Subcutaneous abdominal adipose tissue (tissue), 5 donors: ENCODE results near the gene TATDN2.

Experiments
- H3K27ac ChIP-seq: one replicate; pipeline ENCODE4 v1.7.0; 2013; ENCODE audit warnings: low read depth, mild to moderate bottlenecking, inconsistent platforms, low read length, moderate library complexity
- H3K27me3 ChIP-seq, 5 donors: one replicate each; pipeline ENCODE4 v1.7.0; 2013; ENCODE audit warnings: low read length in 5 of 5, inconsistent platforms in 1 of 5; ENCODE audit not compliant: control insufficient read depth in 5 of 5, insufficient read depth in 4 of 5
- H3K36me3 ChIP-seq, 5 donors: one replicate each; pipeline ENCODE4 v1.7.0; 2013; ENCODE audit warnings: low read length in 5 of 5; ENCODE audit not compliant: control insufficient read depth in 5 of 5, insufficient read depth in 5 of 5
- H3K4me1 ChIP-seq, 5 donors: one replicate each; pipeline ENCODE4 v1.7.0; 2013; ENCODE audit warnings: low read length in 5 of 5, mild to moderate bottlenecking in 3 of 5, moderate library complexity in 1 of 5; ENCODE audit not compliant: control insufficient read depth in 5 of 5, insufficient read depth in 5 of 5
- H3K4me3 ChIP-seq, 5 donors: one replicate each; pipeline ENCODE4 v1.7.0; 2013; ENCODE audit warnings: low read length in 5 of 5, low read depth in 1 of 5
- H3K9ac ChIP-seq, 5 donors: one replicate each; pipeline ENCODE4 v1.7.0; 2013; ENCODE audit warnings: low read length in 5 of 5, mild to moderate bottlenecking in 4 of 5, moderate library complexity in 3 of 5
- H3K9me3 ChIP-seq, 5 donors: one replicate each; pipeline ENCODE4 v1.7.0; 2013; ENCODE audit warnings: low read length in 5 of 5; ENCODE audit not compliant: control insufficient read depth in 5 of 5
- donor health status: healthy.
- donor health status: healthy.
- donor health status: healthy.
- donor health status: healthy.
- donor health status: healthy.

Gene TATDN2

DNA sequence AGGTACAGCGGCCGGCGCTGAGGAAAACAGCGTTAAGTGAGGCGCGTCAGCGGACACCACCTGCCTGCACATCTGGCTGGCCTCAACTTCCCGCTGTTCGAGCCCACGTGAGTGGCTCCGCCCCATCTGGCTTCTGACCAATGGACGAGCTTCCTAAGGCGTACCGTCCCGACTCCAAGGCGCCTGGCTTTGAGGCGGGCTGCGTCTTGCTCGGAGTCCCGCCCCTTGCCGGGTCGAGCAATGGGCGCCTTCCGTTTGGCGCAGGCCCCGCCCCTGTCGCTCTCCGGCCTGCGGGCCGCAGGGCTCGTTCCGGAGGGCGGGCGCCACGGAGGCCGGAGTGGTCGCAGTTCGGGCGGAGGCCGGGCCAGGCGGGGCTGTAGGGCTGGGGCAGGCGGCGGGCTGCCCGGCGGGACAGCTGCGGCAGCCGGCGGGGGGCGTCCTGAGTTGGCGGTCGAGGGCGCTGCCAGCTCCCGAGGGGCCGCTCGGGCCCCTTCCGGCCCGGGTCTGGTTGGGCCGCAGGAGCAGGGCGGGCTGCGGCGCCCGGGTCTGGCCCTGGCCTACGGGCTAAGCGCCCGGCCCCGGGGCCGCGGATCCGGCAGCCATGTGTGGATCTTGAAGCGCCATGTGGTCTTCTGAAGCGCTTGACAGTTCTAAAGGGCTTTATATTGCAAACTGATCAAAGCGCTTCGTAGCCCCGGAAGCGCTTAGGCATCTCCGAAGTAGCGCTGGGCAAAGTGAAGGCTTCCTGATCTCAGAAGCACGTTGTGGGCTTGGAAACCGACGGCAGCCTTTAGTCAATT lies at the start of gene TATDN2:
TSS of gene TATDN2 (plus strand) at position 276 of the 800 bp plus-strand sequence. CDS start 742 bp downstream, outside the sequence.
- peaks cover 4 to 15% (median 7%) of the 10 kb centered on the region in 5 donors for H3K36me3 ChIP-seq
- H3K4me3 ChIP-seq, result peak within 1 kb of the TSS; percentile 80 to 94 (median 88)
- H3K9ac ChIP-seq, result peak within 1 kb of the TSS; percentile 74 to 96 (median 93)
- peaks cover 10 to 35% (median 34%) of the 10 kb centered on the region in 5 donors for H3K4me1 ChIP-seq
- H3K27me3 ChIP-seq, result no peaks in the 10 kb centered on the region
- peak within 1 kb of the TSS; percentile 72 for H3K27ac ChIP-seq
- H3K9me3 ChIP-seq, result peaks cover 0 to 12% (median 10%) of the 10 kb centered on the region in 5 donors

DNA sequence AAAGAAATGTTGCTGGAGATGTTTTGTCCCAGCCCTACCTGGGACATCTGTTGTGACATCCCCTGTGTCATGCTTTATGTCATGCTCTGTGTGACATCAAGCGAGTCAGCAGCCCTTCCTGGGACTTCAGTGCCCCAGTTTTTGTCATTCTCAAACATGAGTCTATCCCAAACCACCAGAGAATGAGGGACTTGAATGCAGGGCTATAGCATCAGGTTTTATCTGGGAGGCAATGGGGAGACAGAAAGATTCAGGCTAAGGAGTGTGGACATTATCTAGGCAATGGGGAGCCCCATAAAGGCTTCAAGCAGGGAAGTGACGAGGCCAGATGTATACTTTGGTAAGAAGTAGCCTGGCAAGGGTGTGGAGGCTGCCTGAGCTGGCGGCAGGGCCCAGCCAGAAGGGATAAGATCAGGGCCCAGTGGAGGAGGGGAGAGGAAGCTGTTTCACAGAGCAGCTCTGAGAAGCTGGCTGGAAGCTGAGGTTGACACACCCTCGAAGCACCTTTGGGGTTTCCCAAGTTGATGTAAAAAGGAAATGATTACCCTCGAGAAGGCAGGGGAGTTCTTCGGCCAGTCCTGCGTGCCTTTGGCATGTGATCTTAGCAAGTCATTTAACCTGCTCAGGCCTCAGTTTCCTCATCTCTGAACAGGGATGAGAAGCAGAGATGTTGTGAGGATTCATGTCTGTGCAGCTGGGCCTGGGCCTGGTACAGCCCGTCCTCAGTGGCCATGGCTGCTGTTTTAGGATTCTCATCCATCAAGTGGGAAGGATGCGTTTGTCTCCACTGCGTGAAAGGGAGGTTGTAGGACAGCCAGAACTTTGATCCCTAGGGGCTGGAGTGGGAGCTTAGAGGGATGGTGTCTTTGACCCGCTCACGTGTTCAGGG lies 49.3 kb upstream of the TATDN2 start:
- Histone ChIP-seq H3K4me1 (peaks cover 15 to 51% (median 40%) of the 10 kb centered on the region in 5 donors), H3K36me3 (peaks cover 0 to 15% (median 13%) of the 10 kb centered on the region in 5 donors), H3K4me3 (no peak overlapping the region), H3K27me3 (no peaks in the 10 kb centered on the region), H3K9me3 (no peaks in the 10 kb centered on the region), H3K9ac (peak overlapping the region in 3 of 5 donors; percentile 9 to 48 (median 14)), H3K27ac (peak overlapping the region; percentile 51)

- no peaks in the 10 kb centered on the region for H3K27me3 ChIP-seq
- H3K36me3 ChIP-seq, result peaks cover 0 to 20% (median 13%) of the 10 kb centered on the region in 5 donors
- peak overlapping the region in 3 of 5 donors; percentile 30 to 68 (median 66) for H3K9ac ChIP-seq
- H3K27ac ChIP-seq, result peak overlapping the region; percentile 99
- H3K4me3 ChIP-seq, result no peak overlapping the region
- no peaks in the 10 kb centered on the region for H3K9me3 ChIP-seq
- peaks cover 7 to 37% (median 23%) of the 10 kb centered on the region in 5 donors for H3K4me1 ChIP-seq
Observed at GRCh38 chr3:10204921-10205320, 43.3 kb upstream of the TATDN2 start.

- Histone ChIP-seq H3K27ac (peak overlapping the region; percentile 99), H3K4me1 (peaks cover 7 to 37% (median 23%) of the 10 kb centered on the region in 5 donors), H3K9ac (peak overlapping the region in 4 of 5 donors; percentile 3 to 68 (median 52)), H3K9me3 (no peaks in the 10 kb centered on the region), H3K4me3 (peak overlapping the region in 1 of 5 donors; percentile 26), H3K36me3 (peaks cover 0 to 17% (median 13%) of the 10 kb centered on the region in 5 donors), H3K27me3 (no peaks in the 10 kb centered on the region)
Observed at GRCh38 chr3:10205451-10206165, 42.7 kb upstream of the TATDN2 start.

- Histone ChIP-seq H3K9me3 (no peaks in the 10 kb centered on the region), H3K4me1 (peaks cover 7 to 37% (median 23%) of the 10 kb centered on the region in 5 donors), H3K9ac (peak overlapping the region in 2 of 5 donors; percentile 3 to 39), H3K4me3 (peak overlapping the region in 1 of 5 donors; percentile 26), H3K27me3 (no peaks in the 10 kb centered on the region), H3K27ac (peak overlapping the region; percentile 99), H3K36me3 (peaks cover 0 to 12% (median 8%) of the 10 kb centered on the region in 5 donors)
Observed at GRCh38 chr3:10206166-10206511, 42.1 kb upstream of the TATDN2 start.

DNA sequence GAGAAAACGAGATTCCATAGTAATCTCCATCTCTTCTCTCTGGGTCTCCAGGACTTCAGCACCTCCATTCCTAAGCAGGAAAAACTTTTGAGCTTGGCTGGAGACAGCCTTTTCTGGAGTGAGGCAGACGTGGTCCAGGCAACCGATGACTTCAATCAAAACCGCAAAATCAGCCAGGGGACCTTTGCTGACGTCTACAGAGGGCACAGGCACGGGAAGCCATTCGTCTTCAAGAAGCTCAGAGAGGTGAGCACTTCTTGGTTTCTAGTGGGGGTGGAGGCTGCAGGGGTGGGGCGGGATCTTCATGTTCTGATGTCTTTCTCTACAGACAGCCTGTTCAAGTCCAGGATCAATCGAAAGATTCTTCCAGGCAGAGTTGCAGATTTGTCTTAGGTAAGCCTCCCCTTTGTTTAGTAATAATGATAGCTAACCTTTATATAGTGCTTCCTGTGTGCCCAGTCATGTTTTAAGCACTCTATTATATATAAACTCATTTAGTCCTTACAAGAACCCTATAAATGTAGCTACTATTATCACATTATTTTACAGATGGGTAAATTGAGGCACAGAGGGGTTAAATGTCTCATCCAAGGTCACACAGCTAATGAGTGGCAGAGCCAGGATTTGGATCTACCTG lies 35.0 kb upstream of the TATDN2 start:
- Histone ChIP-seq H3K27me3 (no peaks in the 10 kb centered on the region), H3K4me1 (no peaks in the 10 kb centered on the region), H3K9me3 (peaks cover 0 to 4% (median 0%) of the 10 kb centered on the region in 5 donors), H3K36me3 (peaks cover 10 to 33% (median 17%) of the 10 kb centered on the region in 5 donors), H3K27ac (no peak overlapping the region), H3K4me3 (no peak overlapping the region), H3K9ac (no peak overlapping the region)

DNA sequence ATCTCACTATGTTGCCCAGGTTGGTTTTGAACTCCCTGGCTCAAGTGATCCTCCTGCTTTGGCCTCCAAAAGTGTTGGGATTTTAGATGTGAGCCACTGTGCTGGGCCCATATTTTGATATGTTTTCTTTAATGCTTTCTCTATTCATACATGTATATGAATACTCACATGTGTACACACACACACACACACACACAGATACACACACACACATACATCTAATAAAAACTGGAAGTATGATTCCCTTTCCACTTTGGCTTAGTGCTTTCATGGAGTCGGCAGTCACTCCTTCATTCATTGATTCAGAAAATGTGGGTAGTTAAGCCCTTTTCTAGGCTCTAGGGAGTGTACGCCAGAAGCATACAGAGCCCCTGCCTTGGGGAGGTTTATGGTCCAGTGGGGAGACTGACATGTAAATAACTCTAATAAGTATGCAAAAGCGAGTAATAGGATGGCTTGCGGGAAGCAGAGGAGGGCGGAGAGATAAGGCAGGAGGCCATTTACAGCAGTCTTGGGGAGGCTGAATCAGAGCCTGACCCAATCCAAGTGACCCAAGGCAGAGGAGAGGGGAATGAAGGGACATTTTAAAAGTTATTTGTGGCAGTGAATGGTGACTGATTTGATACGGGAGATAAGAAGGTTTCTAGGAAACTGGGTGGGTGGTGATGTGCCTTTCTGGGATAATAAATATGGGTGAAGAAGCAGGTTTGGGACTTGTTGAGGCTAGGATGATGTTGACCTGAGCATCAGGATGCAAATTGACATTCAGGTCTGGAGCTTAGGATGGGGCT lies 32.5 kb upstream of the TATDN2 start:
- Histone ChIP-seq H3K4me3 (no peak overlapping the region), H3K9ac (no peak overlapping the region), H3K27me3 (no peaks in the 10 kb centered on the region), H3K36me3 (peaks cover 10 to 41% (median 29%) of the 10 kb centered on the region in 5 donors), H3K4me1 (peaks cover 0 to 5% (median 1%) of the 10 kb centered on the region in 5 donors), H3K27ac (no peak overlapping the region), H3K9me3 (peaks cover 0 to 4% (median 0%) of the 10 kb centered on the region in 5 donors)

- no peak overlapping the region for H3K4me3 ChIP-seq
- H3K9ac ChIP-seq, result no peak overlapping the region
- H3K4me1 ChIP-seq, result peaks cover 0 to 5% (median 3%) of the 10 kb centered on the region in 5 donors
- H3K9me3 ChIP-seq, result peaks cover 0 to 4% (median 0%) of the 10 kb centered on the region in 5 donors
- peaks cover 10 to 44% (median 31%) of the 10 kb centered on the region in 5 donors for H3K36me3 ChIP-seq
- H3K27ac ChIP-seq, result no peak overlapping the region
- no peaks in the 10 kb centered on the region for H3K27me3 ChIP-seq
Observed at GRCh38 chr3:10217359-10217758, 30.9 kb upstream of the TATDN2 start.
